Pulmonary artery endothelial cell (primary cell): ENCODE measurements around the gene PSMD14. TPM values are rescaled to one million over a fixed set of nuclear protein-coding genes. Genes with fewer than 3 reads are reported as not detected.
"Not testable (repeated sequence)": the region's sequence is repeated elsewhere in the genome, so short reads cannot be mapped to it uniquely, and the experiment has no call there.

Source experiments
- DNase-seq: peaks from one replicate; pipeline ENCODE4 v3.0.0-alpha.2; 2011; ENCODE audit warnings: low read depth, low spot score
- total RNA-seq: library from RNA; depleted of rRNA; stranded (reverse); fragments of >200 nt; gene quantifications from 2 replicates; pipeline ENCODE4 v1.2.3, GENCODE V29; 2014

Gene PSMD14
- total RNA-seq, 1 donor from 2014 or later = 115 TPM

DNA sequence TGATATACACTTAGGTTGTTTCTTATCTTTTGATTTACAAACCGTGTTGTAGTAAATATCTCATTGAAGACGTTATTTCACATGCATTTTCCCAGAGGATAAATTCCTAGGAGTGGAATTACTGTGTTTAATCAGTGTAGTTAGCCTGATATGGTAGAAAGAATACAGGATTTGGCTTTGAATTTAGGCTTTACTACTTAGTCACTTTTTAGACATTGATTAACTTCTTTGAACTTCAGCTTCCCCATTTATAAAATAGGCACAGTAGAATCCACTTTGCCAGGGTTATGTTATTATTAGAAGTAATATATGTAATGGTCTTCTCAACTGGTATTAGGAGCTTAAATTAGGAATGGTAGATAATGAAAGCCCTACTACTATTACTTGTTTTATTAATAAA is 27.4 kb downstream of the PSMD14 start:
- no peak for DNase-seq

DNA sequence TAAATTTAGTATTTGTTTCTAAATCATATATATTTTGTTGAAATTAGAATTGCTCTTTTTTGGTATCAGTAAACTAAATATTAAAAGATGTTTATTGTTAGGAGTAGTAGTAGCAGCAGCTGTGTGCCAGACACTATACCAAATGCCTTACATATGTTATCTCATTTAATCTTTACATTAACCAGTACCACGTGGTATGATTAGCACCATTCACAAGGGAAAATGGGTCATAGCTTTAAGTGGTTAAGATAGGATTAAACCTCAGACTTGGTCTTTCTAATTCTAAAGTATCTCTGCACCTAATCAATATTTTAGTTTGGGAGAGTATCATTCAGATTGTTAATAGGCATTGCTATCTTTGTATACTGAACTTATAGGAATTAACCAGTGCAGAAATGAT is 29.0 kb downstream of the PSMD14 start:
- no peak for DNase-seq

DNA sequence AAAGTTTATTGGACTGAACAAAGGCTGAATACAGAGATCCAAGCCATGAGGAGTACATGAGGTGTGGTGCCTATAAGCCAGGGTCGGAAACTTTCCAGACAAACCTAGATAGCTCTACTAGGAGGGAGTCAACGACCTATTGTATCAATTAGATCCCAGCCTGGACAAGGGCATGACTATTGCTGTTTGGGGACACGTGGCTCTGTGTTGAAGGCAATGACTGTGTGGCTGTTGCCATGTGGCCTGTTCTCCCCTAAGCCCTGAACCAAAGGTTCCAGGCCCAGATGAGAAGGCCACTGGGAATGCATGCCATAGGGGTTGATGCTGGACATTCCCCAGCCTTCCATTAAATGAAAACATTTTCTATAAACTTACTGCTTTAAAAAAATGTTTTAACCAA is 31.3 kb downstream of the PSMD14 start:
- DNase-seq = not testable (repeated sequence)

DNA sequence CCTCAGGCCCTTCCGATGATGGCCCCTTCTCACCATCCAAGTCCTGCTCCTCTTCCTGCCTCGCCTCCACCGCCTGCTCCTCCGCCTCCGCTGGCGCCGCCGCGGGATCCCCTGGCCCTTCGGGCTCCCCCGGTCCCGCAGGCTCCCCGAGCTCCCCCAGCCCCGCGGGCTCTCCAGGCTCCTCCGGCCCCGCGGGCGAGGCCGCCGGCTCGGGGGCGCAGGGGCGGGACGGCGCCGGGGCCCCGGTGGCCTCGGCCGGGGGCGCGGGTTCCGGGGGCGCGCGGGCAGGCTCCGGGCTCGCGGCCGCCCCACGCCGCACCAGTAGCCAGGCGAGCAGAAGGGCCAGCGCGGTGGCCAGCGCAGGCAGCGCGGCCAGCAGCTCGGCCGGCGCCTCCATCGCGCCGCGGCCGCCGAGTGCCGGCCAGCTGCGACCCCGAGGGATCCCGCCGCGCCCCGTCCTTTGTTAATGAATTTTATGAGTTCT is 32.7 kb downstream of the PSMD14 start:
- not testable (repeated sequence) for DNase-seq

DNA sequence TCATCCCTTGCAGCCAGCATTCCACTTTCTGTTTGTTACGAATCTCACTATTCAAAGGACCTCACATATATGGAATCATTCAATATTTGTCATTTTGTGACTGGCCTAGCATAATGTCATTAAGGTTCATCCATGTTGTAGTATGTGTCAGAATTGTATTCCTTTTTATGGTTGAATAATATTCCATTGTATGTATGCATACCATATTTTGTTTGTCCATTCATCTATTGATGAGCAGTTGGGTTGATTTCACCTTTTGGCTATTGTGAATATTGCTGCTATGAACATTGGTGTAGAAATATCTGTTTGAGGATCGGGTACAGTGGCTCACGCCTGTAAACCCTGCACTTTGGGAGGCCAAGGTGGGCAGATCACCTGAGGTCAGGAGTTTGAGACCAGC is 35.0 kb downstream of the PSMD14 start:
- DNase-seq = no peak

DNA sequence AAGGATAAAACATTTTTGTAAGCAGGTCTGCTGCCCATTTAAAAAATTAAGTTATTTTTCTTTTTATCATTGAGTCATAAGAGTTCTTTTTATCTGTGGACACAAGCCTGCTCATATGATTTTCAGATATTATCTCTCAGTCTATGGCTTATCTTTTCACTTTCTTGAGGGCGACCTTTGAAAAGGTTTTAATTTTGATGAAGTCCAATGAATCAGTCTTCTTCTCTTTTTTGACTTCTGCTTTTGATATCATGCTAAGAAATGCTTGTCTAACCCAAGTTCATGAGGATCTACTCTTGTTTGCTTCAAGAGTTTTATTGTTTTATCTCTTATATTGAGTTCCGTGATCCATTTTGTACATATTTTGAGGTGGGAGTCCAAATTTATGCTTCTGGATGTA is 36.5 kb downstream of the PSMD14 start:
- no peak for DNase-seq

DNA sequence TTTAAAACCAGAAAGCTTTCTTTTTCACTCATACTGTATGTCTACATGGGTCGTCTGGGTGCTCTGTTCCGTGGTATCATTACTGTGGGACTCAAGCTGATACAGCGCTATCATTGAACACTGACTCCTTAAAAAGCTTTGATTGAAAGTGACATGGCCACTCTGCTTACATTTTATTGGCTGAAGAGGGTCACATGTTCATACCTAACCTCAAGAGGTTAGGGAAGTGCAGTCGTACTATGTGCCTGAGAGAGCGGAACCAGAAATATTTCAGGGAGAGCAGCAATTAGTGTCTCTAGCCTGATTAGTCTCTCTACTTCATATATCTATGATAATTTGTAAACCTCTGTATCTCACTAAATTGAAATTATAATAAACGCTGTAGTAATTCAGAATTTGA is 43.5 kb downstream of the PSMD14 start:
- DNase-seq = no peak

DNA sequence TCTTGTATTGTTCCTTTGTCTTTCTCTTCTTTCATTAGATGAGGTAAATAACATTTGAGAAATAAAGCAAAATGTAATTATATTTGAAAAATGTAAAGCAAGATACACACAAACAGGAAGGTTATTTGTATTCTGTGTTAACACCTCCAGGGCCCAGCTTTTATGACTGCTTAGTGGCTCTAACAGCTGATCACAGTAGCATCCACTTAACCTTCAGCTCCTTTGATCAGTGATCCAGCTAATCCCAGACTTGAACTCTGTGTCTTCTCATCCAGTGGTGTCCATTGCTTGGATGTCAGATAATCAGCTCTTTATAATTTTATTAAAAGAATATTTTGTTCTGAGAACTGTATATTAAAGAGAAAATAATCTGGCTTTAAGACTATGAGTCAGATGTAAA is 44.5 kb downstream of the PSMD14 start:
- no peak for DNase-seq

DNA sequence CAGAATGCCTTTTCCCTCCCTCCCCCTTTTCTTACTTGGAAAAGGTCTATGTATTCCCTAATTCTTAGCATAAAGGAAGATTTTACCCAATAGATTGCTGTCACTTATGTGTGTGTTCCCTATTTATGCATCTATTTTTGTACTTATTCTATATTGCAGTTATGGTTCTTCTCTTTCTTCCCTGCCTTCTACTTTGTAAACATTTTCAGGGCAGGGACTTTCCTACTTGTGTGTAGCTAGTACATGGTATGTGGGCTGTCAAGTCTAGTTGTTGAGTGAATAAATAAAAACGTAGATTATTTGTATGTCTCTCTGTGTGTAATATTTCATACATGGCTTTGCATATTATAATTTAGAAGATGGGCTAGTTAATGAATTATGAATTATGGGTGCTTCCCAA is 45.3 kb downstream of the PSMD14 start:
- no peak for DNase-seq

DNA sequence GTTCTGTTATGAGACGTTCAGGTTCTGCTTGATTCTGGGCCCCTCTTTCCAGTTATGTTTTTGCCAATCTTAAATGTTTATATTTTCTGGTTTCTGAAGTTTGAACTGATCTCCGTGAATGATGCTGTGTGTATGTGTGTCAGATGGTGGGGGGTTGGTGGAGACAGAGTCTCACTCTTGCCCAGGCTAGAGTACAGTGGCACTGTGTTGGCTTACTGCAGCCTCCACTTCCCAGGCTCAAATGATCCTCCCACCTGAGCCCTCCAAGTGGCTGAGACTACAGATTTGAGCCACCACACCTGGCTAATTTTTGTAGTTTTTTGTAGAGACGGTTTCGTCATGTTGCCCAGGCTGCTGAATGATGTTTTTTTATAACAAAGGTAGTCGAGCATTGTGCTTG is 45.9 kb downstream of the PSMD14 start:
- DNase-seq = no peak

DNA sequence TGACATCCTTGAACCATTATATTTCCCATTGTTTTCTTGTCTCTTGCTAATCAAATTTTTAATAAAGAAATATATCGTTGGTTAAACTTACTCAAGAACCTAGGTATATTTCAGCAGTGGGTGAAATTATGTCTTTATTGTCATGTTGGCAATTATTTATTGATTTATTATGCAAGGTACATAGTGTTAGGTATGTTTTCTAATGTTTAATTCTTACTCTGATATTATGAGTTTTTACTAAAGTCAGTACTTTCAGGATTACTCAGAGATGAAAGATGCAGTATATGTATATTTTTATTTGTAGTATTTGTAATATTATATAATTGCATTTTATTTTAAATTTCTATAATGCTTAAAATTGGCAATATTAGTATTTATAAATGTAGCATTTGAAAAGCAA is 46.9 kb downstream of the PSMD14 start:
- DNase-seq = no peak

DNA sequence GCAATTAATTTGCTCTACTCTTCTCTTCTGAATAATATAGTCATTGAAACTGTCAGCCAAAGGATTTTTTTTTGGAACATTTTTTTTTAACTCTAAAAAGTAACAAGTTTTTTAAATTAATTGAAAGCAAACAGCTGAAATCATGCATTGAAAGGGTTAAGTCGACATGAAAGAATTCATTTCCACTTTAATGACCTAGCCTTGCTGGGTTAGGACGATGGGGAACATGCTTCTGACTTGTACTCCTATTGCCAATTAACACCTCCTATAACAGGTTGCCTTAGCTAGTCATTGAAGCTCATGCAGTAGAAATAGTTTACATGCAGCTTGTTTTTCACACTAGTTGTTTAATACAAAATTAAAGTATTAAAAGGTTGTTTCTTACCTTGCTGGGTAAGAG is 47.8 kb downstream of the PSMD14 start:
- no peak for DNase-seq

DNA sequence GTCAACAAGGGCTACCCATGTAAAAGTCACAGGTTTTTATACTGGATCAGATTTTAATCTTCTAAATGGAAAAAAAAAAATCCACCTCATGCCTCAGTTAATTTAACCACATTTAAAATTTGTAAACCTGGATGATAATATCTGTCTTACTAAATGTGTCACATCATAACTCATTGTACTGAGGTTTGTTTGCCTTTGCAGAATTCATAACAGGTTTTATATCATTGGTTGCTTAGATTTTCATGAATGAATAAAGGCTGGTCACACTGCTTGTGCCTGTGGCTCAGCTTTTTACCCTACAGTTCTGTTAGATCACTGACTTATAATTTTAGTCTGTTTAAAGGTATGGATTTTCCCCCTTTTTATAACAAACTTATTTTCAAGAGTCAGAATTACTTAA is 48.9 kb downstream of the PSMD14 start:
- DNase-seq = no peak

DNA sequence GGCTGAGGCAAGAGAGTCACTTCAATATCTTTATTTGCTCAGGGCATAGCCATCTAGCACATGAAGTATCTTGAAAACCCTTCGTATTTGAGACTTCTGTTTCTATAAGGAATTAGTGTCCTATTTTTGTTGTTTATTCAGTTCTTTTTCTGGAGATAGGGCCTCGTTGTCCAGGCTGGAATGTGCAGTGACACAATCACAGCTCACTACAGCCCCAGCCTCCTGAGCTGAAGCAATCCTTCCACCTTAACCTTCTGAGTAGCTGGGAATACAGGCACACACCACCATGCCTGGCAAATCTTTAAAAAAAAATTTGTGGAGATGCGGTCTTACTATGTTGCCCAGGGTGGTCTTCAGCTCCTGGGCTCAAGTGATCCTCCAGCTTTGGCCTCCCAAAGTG is 50.6 kb downstream of the PSMD14 start:
- DNase-seq = no peak

DNA sequence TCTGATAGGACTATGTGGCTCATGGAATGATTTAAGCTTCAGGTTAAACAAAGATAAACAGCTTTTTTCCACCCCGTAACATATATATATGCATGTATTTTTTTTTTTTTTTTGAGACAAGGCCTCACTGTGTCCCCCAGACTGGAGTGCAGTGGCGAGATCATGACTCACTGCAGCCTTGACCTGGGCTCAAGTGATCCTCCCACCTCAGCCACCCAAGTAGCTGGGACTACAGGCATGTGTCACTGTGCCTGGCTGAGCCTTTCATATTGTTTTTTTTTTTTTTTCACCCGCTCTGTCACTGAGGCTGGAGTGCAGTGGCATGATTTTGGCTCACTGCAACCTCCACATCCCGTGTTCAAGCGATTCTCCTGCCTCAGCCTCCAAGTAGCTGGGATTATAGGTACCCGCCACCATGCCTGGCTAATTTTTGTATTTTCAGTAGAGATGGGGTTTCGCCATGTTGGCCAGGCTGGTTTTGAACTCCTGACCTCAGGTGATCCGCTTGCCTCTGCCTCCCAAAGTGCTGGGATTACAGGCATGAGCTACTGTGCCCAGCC is 52.0 kb downstream of the PSMD14 start:
- not testable (repeated sequence) for DNase-seq

DNA sequence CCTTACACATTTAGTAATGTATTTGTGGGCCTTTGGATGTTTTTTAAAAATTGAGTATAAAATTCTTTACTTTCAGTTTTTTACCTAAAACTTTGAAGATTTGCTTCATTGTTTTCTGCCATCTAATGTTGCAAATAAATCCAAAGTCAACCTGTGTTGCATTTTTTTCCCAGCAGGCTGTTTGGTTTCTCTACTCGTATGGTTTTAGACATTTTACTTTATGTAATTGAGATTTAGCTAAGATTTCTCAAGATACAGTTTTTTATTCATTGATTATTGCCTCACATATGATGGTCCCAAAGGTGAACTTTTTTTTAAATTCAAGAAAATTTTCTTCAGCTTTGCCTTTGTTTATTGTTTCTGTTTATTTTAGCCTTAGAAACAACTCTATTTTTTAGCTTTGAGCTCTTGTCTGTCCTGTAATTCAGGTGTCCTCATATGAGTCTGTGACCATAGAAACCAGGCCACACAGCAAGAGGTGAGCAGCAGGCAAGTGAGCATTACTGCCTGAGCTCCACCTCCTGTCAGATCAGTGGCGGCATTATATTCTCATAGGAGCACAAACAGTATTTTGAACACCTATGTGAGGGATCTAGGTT is 54.4 kb downstream of the PSMD14 start:
- no peak for DNase-seq

DNA sequence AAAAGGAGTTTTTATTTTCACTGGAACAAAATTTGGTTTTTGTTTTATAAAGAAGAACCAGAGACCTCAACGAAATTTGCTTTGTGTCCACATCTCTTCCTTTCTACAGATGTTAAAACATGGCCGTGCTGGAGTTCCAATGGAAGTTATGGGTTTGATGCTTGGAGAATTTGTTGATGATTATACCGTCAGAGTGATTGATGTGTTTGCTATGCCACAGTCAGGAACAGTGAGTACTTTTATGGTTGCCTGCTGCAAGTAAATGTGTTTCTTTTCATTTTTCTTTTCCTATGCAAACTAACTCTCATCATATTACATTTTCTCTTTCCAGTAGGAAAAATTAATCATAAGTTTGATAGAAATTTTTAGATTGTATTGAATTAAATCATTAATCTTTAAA is 59.5 kb downstream of the PSMD14 start:
- no peak for DNase-seq

DNA sequence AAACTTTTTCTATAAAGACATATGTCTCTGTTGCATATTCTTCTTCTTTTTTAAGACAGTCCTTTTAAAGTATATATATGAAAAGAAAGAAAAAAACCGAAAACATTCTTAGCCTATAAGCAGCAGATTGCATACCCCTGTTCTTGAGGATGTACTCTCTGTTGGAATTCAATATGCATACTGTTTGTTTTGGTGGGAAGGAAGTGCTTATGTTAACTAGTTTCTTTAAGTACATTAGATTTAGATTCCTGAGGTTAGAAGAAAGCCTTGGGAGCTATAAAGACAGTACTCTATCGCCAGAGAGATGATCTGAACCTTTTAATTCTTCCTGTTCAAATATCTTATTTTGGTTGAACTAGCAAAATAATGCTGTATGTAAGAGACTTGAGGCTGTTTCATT is 61.1 kb downstream of the PSMD14 start:
- DNase-seq = no peak

DNA sequence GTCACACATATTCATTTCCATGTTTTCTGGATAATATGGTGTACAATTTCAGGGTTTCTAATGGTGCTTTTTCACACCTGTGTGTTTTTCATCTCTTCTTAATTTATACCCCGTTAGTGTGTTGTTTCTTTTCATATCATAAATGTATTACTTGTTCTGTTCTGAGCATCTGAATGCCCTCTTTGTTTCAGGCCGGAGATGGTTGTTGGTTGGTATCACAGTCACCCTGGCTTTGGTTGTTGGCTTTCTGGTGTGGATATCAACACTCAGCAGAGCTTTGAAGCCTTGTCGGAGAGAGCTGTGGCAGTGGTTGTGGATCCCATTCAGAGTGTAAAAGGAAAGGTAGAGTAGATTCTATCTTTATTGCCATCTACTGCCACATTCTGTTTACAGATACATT is 62.8 kb downstream of the PSMD14 start:
- no peak for DNase-seq

DNA sequence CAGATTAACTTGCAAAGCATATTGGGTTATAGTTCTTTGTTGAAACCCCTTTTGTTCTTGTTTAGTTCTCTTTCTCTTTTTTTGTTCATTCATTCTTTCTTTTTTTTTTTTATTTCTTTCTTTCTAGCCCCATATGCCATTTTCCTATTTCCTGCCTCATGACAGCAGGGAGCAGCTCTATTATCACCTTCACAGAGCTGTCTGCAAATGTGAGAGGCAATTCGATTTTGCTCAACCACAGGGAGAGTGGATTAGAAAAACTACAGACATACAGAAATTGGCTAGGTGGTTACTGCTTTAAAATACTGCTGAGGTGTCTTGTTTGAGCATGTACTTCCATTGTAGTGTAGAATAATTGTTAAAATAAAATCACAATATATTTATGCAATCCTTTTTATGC is 63.6 kb downstream of the PSMD14 start:
- no peak for DNase-seq

DNA sequence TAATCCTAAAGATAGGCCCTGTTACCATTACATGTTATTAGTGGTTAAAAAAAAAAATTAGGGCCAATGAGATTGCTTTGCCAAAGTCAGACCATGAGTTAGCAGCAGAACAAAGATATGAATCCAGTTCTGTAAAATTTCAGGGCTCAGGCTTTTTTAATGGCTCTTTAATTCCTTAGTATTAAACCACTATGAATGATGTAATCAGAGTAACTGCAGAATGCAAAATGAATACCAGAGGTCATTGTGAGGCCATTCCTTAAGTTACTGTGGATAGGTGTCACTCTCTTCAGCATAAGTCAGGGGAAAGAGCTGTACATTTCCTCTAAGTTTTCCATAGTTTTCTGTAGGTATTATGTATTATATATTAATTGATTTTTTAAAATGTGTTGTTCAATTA is 65.7 kb downstream of the PSMD14 start:
- DNase-seq = no peak

DNA sequence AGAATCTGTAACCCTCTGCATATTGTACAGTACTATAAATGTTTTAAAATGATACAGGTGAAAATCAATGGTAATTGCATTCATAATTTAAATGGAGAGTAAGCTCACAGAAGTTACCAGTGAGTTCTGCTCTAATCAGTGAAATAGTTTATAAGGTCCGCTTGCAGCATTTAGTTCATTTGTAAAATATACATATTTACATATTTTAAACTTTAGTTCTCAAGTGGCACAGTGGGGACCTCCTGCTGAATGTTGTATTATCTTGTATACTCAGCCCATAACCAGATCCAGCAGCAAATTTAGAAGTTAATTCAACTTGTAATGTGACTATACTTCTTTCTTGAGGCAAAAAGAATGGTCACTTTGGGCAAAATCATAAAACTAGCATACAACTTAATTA is 66.2 kb downstream of the PSMD14 start:
- no peak for DNase-seq

DNA sequence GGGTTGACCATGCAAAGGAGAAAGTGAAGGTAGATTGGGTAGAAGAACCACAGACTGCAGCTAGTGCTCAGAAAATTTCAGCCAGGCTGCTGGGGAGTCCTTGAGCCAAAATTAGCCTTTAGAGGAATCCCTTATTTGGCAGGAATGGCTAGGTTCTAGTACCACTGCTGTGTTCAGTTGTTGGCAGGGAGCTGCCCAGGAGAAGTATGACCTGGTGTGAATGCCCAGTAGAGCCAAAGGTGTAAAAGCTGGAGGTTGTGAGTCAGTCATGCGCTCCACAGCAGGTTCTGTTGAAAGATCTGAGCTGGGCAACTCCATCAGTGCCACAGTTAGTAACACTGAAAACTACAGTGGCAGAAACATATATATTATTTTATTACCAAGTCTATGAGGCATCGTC is 71.5 kb downstream of the PSMD14 start:
- no peak for DNase-seq

DNA sequence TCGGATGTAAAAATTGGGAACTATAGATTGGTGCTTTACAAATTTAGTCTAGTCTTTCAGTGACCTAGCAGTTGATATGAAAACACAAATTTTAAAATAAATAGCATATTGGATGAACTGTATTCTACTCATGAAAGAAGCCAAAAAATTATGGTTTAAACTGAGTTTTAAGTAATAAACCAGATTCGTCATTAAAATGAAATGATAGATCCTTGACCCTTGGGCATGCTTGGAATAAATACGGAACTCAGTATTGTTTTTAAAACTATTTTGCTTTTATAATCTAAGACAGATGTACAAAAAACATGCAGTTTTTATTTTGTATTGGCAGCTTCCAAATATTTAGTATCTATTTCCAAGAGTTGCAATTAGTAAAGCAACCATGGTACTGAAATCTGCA is 73.3 kb downstream of the PSMD14 start:
- no peak for DNase-seq
